DOHH2 (cell line): ENCODE results near the gene SUSD5.
A peak's percentile ranks its signal among the peaks of the same experiment; 100 is the strongest.
"Not testable (repeated sequence)": the region's sequence is repeated elsewhere in the genome, so short reads cannot be mapped to it uniquely, and the experiment has no call there.

Experiments
- H3F3A ChIP-seq: fragments of 200-600 bp; sonication (generic), shearing (Covaris generic); 2 replicates; pipeline ENCODE4 v1.6.0; 2016; ENCODE audit warnings: antibody characterized with exemption, mild to moderate bottlenecking; ENCODE audit not compliant: control insufficient read depth, insufficient read depth
- H3K27ac ChIP-seq: fragments of 200-600 bp; sonication (generic); 2 replicates; pipeline ENCODE4 v1.5.1; 2014; ENCODE audit warnings: low read depth, mild to moderate bottlenecking, low read length, moderate library complexity
- H3K27me3 ChIP-seq: fragments of 200-600 bp; sonication (generic); 2 replicates; pipeline ENCODE4 v1.6.1; 2014; ENCODE audit warnings: mild to moderate bottlenecking, low read length, mixed read lengths; ENCODE audit not compliant: control insufficient read depth
- H3K36me3 ChIP-seq: fragments of 200-600 bp; sonication (generic); 2 replicates; pipeline ENCODE4 v1.6.1; 2014; ENCODE audit warnings: mild to moderate bottlenecking, low read length, moderate library complexity, mixed read lengths; ENCODE audit not compliant: control insufficient read depth
- H3K4me1 ChIP-seq: fragments of 200-600 bp; sonication (generic); 2 replicates; pipeline ENCODE4 v1.6.1; 2014; ENCODE audit warnings: mild to moderate bottlenecking, low read length, mixed read lengths; ENCODE audit not compliant: control insufficient read depth
- H3K4me2 ChIP-seq: fragments of 200-600 bp; sonication (generic); 2 replicates; pipeline ENCODE4 v1.6.0; 2014; ENCODE audit warnings: mild to moderate bottlenecking, low read length, moderate library complexity
- H3K4me3 ChIP-seq: fragments of 200-600 bp; sonication (generic); 2 replicates; pipeline ENCODE4 v1.5.1; 2014; ENCODE audit warnings: mild to moderate bottlenecking, low read length, mixed read lengths
- H3K79me2 ChIP-seq: fragments of 200-600 bp; sonication (generic); 2 replicates; pipeline ENCODE4 v1.6.1; 2014; ENCODE audit warnings: mild to moderate bottlenecking, low read length, mixed read lengths; ENCODE audit not compliant: control insufficient read depth
- H3K9me2 ChIP-seq: fragments of 200-600 bp; sonication (generic); replicated peaks from 2 replicates; pipeline ENCODE4 v1.6.1; 2014; ENCODE audit warnings: mild to moderate bottlenecking, low read length, mixed read lengths; ENCODE audit not compliant: control insufficient read depth
- H3K9me3 ChIP-seq: fragments of 200-600 bp; sonication (generic); 2 replicates; pipeline ENCODE4 v1.6.1; 2014; ENCODE audit warnings: antibody characterized with exemption, low read length, mixed read lengths; ENCODE audit not compliant: control insufficient read depth, insufficient read depth
- H4K20me1 ChIP-seq: fragments of 200-600 bp; sonication (generic); 2 replicates; pipeline ENCODE4 v1.6.0; 2014; ENCODE audit warnings: low read depth, mild to moderate bottlenecking, antibody characterized with exemption, low read length, moderate library complexity; ENCODE audit not compliant: control insufficient read depth, insufficient read depth
- EZH2phosphoT487 ChIP-seq: fragments of 200-600 bp; sonication (generic); IDR thresholded peaks from 2 replicates; pipeline ENCODE4 v1.6.1; 2017; ENCODE audit warnings: borderline replicate concordance, mild to moderate bottlenecking, antibody characterized with exemption, low read length, moderate library complexity, mixed read lengths
- TF ChIP-seq, protein P1 (sequence below): fragments of 200-600 bp; sonication (generic); IDR thresholded peaks from one replicate; pipeline ENCODE4 v1.5.1; 2014; ENCODE audit warnings: antibody characterized with exemption, mild to moderate bottlenecking, low read depth, low read length; ENCODE audit not compliant: poor library complexity, severe bottlenecking

SUSD5 gene

DNA sequence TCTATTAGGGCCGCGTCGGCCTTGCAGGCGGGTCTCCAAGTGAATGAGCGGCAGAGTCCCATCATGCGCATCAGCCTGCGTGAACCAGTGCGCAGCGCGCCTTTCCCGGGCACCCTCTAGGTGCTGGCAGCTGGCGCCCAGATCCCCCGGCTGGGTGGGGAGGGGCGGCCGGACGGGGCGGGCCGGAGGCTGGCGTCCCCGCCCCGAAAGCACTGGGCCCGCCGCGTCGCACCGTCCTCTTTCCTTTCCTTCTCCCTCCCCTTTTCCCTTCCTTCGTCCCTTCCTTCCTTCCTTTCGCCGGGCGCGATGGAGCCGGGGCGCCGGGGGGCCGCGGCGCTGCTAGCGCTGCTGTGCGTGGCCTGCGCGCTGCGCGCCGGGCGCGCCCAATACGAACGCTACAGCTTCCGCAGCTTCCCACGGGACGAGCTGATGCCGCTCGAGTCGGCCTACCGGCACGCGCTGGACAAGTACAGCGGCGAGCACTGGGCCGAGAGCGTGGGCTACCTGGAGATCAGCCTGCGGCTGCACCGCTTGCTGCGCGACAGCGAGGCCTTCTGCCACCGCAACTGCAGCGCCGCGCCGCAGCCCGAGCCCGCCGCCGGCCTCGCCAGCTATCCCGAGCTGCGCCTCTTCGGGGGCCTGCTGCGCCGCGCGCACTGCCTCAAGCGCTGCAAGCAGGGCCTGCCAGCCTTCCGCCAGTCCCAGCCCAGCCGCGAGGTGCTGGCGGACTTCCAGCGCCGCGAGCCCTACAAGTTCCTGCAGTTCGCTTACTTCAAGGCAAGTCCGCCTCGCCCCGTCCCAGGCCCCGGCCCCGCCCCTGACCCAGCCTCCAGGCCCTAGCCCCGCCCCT is 104.6 kb downstream of the SUSD5 start, which contains the start of gene CRTAP:
CRTAP (plus strand) TSS at position 243 of the 850 bp plus-strand sequence; CDS start at position 307, 64 bp downstream.
- H3K9me3 ChIP-seq: no peaks in the 10 kb centered on the region
- H3K9me2 ChIP-seq: no peaks in the 10 kb centered on the region
- peaks cover 7% of the 10 kb centered on the region for H3F3A ChIP-seq
- H3K27ac ChIP-seq: peak within 1 kb of the TSS; percentile 82
- no peak for TF ChIP-seq EZH2phosphoT487
- TF ChIP-seq, protein P1, sequence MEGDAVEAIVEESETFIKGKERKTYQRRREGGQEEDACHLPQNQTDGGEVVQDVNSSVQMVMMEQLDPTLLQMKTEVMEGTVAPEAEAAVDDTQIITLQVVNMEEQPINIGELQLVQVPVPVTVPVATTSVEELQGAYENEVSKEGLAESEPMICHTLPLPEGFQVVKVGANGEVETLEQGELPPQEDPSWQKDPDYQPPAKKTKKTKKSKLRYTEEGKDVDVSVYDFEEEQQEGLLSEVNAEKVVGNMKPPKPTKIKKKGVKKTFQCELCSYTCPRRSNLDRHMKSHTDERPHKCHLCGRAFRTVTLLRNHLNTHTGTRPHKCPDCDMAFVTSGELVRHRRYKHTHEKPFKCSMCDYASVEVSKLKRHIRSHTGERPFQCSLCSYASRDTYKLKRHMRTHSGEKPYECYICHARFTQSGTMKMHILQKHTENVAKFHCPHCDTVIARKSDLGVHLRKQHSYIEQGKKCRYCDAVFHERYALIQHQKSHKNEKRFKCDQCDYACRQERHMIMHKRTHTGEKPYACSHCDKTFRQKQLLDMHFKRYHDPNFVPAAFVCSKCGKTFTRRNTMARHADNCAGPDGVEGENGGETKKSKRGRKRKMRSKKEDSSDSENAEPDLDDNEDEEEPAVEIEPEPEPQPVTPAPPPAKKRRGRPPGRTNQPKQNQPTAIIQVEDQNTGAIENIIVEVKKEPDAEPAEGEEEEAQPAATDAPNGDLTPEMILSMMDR: no peak
- peaks cover 32% of the 10 kb centered on the region for H3K4me1 ChIP-seq
- H3K4me2 ChIP-seq: peak within 1 kb of the TSS; percentile 84
- no peaks in the 10 kb centered on the region for H3K27me3 ChIP-seq
- peak within 1 kb of the TSS; percentile 90 for H3K4me3 ChIP-seq
- peaks cover 2% of the 10 kb centered on the region for H3K36me3 ChIP-seq
- H4K20me1 ChIP-seq: no peaks in the 10 kb centered on the region
- H3K79me2 ChIP-seq: peaks cover 23% of the 10 kb centered on the region

DNA sequence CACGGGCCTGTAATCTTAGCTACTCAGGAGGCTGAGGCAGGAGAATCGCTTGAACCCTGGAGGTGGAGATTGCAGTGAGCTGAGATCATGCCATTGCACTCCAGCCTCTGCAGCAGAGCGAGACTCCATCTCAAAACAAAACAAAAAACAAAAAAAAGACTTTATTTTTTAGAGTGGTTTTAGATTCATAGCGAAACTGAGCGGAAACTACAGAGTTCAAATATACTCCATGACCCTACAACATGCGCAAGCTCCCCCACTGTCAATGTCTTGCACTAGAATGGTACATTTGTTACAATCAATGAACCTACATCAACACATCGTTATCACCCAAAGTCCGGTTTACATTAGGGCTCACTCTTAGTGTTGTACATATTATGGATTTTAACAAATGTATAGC is 107.0 kb downstream of the SUSD5 start:
- TF ChIP-seq, protein P1: no peak
- no peak for TF ChIP-seq EZH2phosphoT487
- H3K79me2 ChIP-seq: peaks cover 15% of the 10 kb centered on the region
- no peaks in the 10 kb centered on the region for H4K20me1 ChIP-seq
- H3K4me1 ChIP-seq: peaks cover 38% of the 10 kb centered on the region
- no peaks in the 10 kb centered on the region for H3K27me3 ChIP-seq
- no peak overlapping the region for H3K4me2 ChIP-seq
- H3K4me3 ChIP-seq: no peak overlapping the region
- no peaks in the 10 kb centered on the region; the same call in 1 of the 2 replicates for H3K36me3 ChIP-seq
- H3F3A ChIP-seq: peaks cover 7% of the 10 kb centered on the region
- H3K9me3 ChIP-seq: no peaks in the 10 kb centered on the region
- no peaks in the 10 kb centered on the region for H3K9me2 ChIP-seq
- no peak overlapping the region for H3K27ac ChIP-seq

DNA sequence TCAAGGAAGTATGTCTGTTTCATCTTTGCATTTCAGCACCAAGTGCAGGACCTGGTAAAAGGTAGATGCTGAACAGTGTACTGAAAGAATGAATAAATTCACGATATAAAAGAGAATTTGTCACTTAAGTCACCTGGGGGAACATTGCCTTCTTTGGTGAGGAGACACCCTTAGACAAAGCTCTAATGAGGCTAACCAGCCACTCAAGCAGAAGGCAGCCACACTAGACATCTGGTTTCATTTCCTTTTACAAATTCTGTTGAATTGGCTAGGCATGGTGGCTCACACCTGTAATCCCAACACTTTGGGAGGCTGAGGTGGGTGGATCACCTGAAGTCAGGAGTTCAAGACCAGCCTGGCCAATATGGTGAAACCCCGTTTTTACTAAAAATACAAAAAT is 111.8 kb downstream of the SUSD5 start:
- H3K4me2 ChIP-seq, H3K27me3 ChIP-seq, H3K79me2 ChIP-seq, H3K9me3 ChIP-seq, H3K4me3 ChIP-seq, H3K9me2 ChIP-seq, H4K20me1 ChIP-seq, H3K27ac ChIP-seq, H3F3A ChIP-seq, H3K36me3 ChIP-seq: not testable (repeated sequence)
- peaks cover 12% of the 10 kb centered on the region for H3K4me1 ChIP-seq

DNA sequence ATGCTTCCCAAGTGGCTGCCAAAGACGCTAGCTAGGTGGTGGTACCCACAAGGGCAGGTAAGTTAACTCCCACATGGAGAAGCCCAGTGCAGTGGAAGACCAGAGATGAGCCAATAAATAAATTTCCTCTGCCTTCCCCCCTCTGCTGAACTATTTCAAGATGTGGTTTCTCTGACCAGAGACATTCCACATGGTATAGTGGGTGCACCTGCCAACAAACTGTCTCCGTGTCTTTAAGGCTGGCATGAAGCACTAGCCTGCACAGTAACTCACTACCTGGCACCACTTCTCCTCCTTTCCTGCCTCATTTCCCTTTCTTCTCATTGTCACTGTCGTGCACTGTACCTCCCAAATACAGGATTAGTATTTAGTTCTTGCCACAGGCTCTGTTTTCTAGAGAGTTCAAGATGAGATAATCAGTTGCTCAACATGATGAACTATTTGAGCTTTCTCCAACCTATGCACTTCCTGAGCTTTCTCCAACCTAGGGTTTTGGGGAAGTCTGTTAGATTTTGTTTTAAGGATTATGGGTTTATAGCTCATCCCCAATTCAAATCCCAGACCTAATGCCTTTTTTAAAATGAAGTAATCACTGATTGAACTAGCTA is 113.2 kb downstream of the SUSD5 start:
- Histone ChIP-seq H3K79me2 (no peaks in the 10 kb centered on the region), H4K20me1 (no peaks in the 10 kb centered on the region), H3K27ac (no peak overlapping the region), H3F3A (no peaks in the 10 kb centered on the region), H3K36me3 (no peaks in the 10 kb centered on the region), H3K9me2 (no peaks in the 10 kb centered on the region), H3K9me3 (no peaks in the 10 kb centered on the region), H3K4me1 (peaks cover 7% of the 10 kb centered on the region), H3K4me3 (no peak overlapping the region), H3K4me2 (no peak overlapping the region), H3K27me3 (no peaks in the 10 kb centered on the region)
- TF ChIP-seq, protein P1: no peak
- TF ChIP-seq EZH2phosphoT487: no peak
